ENCODE data around the gene GNAL. TPM values are rescaled to one million over a fixed set of nuclear protein-coding genes. Genes with fewer than 3 reads are reported as not detected.

The GNAL gene
- total RNA-seq, 1 experiment from 2014 or later = 24.0 TPM

DNA sequence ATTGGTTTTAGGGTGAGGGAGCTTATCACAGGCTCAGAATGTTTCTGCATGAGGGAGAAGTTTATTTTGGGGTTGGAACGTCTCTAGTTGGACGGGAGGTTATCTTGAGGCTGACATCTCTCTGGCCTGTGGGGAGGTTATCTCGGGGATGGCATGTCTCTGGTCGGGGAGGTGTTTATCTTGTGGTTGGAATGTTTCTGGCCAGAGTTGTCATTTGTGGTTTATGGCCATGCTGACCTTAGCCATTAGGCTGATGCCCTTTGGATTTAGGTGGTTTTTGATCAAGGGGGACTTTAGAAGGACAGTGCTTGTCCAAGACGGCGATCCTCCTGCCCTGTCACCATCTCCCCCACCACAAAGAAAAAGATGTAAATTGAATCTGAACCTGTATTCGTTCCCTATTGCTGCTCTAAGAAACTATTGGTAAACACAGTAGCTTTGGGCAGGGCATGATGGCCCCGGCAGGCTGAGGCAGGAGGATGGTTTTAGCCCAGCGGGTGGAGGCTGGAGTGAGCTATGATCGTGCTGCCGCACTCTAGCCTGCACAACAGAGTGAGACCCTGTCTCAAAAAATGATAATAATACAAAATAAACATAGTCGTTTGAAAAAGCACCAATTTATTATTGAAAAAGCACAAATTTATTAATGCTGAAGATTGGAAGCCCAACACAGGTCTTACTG lies 236.9 kb downstream of the GNAL start:
- no peak overlapping the region for H3K9ac ChIP-seq (ENCODE audit: extremely low read depth, insufficient read length, low read length)
- H2BK5ac ChIP-seq (ENCODE audit: insufficient read length, low read length) = no peak overlapping the region
- H4K5ac ChIP-seq (ENCODE audit: insufficient read length, low read depth, low read length) = no peak overlapping the region
- no peak overlapping the region for H3K23ac ChIP-seq (ENCODE audit: insufficient read length, low read depth, low read length)
- H2BK12ac ChIP-seq (ENCODE audit: insufficient read length, low read depth, low read length) = no peak overlapping the region
- no peaks in the 10 kb centered on the region for H3K79me2 ChIP-seq (ENCODE audit: insufficient read depth, low read length)
- Mint-ChIP-seq H3K4me1 (peaks cover 0 to 5% of the 10 kb centered on the region in 2 experiments; a peak in 2 of 4 replicates), H3K36me3 (ENCODE audit: insufficient read depth in 1 of 3, low read depth in 3 of 3) (peaks cover 0 to 2% (median 0%) of the 10 kb centered on the region in 3 experiments; a peak in 2 of 7 replicates), H3K27ac (no peak overlapping the region; a peak in 1 of 7 replicates), H3K9me3 (peaks cover 0 to 3% of the 10 kb centered on the region in 2 experiments; a peak in 2 of 5 replicates), H3K27me3 (ENCODE audit: low read depth) (no peaks in the 10 kb centered on the region; the same call in 1 of the 2 replicates), H3K4me3 (no peak overlapping the region)
- H2AFZ ChIP-seq (ENCODE audit: low read length) = no peak overlapping the region
- H3K56ac ChIP-seq (ENCODE audit: insufficient read length, low read depth, low read length) = no peak overlapping the region
- H3K14ac ChIP-seq (ENCODE audit: insufficient read depth, low read length) = no peak overlapping the region
- H3K9me3 ChIP-seq (ENCODE audit: control insufficient read depth, low read depth, low read length) = no peaks in the 10 kb centered on the region
- H3K27me3 ChIP-seq (ENCODE audit: insufficient read depth, low read length) = no peaks in the 10 kb centered on the region
- H3K18ac ChIP-seq (ENCODE audit: insufficient read length, low read depth, low read length) = no peak overlapping the region
- H2BK15ac ChIP-seq (ENCODE audit: low read depth, low read length) = no peak overlapping the region
- no peak overlapping the region for H4K8ac ChIP-seq (replicated peaks; ENCODE audit: insufficient read length, low read depth, low read length)
- no peak overlapping the region for H2BK20ac ChIP-seq (ENCODE audit: low read depth, low read length, poor library complexity, severe bottlenecking)
- H3K23me2 ChIP-seq (ENCODE audit: insufficient read length, low read depth, low read length, poor library complexity, severe bottlenecking) = no peaks in the 10 kb centered on the region
- TF ChIP-seq CTCF (conservative IDR thresholded peaks at IDR 0.05) = no peak
- no peaks in the 10 kb centered on the region for H4K20me1 ChIP-seq (ENCODE audit: control insufficient read depth, insufficient read depth, insufficient read length)
- H2AK5ac ChIP-seq (ENCODE audit: insufficient read length, low read length) = no peak overlapping the region
- no peak overlapping the region for H4K91ac ChIP-seq (ENCODE audit: insufficient read length, low read depth, low read length)
- no peak overlapping the region for H2BK120ac ChIP-seq (ENCODE audit: low read depth, low read length, poor library complexity, severe bottlenecking)
- no peak overlapping the region for H3K4ac ChIP-seq (ENCODE audit: low read depth, low read length)
- WGBS (ENCODE audit: extremely low coverage, insufficient read length, low lambda C conversion rate) = no CpG with 5 or more reads among the region's 12 CpGs
- no peak overlapping the region for H3K4me2 ChIP-seq (ENCODE audit: insufficient read depth, insufficient read length, low read length)
- no peaks in the 10 kb centered on the region for H3K79me1 ChIP-seq (ENCODE audit: insufficient read depth, low read depth, low read length, poor library complexity, severe bottlenecking)
- no peak overlapping the region for H3T11ph ChIP-seq (ENCODE audit: low read length)
- DNase-seq = no peak
- H3K4me1 ChIP-seq (ENCODE audit: insufficient read depth, low read length) = peaks cover 2% of the 10 kb centered on the region; the same call in 1 of the 2 replicates
- H3K27ac ChIP-seq (ENCODE audit: insufficient read length, low read depth, low read length) = no peak overlapping the region
